ENCODE results near the gene TMEM272.
A peak's percentile ranks its signal among the peaks of the same experiment; 100 is the strongest.

Gene TMEM272

DNA sequence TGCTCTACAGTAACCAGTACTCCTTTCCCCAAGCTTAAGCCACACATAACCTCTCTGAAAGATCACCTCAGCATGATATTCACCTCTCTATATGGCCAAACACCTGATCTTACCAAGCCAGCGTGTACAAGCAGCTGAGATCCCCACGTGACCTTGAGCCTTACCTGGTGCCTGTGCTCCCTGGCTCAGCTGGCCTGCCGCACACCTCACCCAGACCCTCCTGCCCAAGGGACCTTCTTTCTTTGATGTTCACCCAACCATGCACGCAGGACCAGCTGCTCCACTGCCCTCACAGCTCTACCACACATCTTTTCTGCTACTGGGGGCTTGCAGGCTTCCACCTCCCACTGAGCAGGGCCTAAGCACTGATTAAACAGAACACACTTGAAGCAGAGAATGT is 50.0 kb downstream of the TMEM272 start:
- H3K4me3 ChIP-seq (ENCODE audit: low read depth, low read length) = no peak overlapping the region
- no peak for DNase-seq (ENCODE audit: low read depth)
- no peak for TF ChIP-seq MYC (IDR thresholded peaks at IDR 0.05; ENCODE audit: low read depth, low read length)

DNA sequence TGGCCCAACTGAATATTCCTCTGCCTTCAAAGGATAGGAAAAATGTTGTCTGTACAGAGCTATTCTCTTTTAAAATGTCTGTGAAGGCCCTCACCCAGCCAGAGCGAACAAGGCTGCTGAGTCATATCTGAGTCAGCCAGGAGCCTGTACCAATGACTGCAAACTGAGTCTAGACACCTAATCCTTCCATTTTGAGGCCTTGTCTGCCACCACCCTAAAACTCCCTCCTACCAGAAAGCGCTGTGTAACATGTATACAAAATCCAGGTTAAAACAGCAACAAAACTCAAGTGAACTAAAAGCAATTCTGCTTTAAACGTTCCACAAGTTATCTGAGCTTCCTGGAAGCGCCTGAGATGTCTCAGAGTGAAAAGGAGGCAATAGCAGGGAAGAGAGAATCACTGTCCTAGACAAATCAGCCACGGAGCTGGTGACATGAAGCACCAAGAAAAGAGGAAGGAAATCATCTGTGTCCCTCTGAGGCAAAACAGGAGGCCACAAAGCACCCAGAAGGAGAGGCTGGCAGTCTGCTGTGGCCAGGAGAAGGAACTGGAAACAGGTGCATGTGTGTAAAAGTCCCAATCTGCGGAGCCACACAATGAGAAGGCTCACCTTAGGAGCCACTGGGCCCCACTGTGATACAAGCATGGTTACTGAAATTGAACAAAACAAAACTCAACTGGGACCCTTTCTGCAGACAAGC is 51.3 kb downstream of the TMEM272 start:
- no peak for TF ChIP-seq POLR2A (IDR thresholded peaks at IDR 0.05; ENCODE audit: extremely low read depth, insufficient read length)
- TF ChIP-seq MYC (IDR thresholded peaks at IDR 0.05; ENCODE audit: low read depth, low read length) = peak; percentile 72
- TF ChIP-seq, protein P1, sequence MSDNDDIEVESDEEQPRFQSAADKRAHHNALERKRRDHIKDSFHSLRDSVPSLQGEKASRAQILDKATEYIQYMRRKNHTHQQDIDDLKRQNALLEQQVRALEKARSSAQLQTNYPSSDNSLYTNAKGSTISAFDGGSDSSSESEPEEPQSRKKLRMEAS (IDR thresholded peaks at IDR 0.05; ENCODE audit: low read depth, low read length) = peak; percentile 77
- TF ChIP-seq, protein P2, sequence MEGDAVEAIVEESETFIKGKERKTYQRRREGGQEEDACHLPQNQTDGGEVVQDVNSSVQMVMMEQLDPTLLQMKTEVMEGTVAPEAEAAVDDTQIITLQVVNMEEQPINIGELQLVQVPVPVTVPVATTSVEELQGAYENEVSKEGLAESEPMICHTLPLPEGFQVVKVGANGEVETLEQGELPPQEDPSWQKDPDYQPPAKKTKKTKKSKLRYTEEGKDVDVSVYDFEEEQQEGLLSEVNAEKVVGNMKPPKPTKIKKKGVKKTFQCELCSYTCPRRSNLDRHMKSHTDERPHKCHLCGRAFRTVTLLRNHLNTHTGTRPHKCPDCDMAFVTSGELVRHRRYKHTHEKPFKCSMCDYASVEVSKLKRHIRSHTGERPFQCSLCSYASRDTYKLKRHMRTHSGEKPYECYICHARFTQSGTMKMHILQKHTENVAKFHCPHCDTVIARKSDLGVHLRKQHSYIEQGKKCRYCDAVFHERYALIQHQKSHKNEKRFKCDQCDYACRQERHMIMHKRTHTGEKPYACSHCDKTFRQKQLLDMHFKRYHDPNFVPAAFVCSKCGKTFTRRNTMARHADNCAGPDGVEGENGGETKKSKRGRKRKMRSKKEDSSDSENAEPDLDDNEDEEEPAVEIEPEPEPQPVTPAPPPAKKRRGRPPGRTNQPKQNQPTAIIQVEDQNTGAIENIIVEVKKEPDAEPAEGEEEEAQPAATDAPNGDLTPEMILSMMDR (IDR thresholded peaks at IDR 0.05; ENCODE audit: low read depth, low read length) = no peak
- peak; percentile 90 for DNase-seq (ENCODE audit: low read depth)
- H3K4me3 ChIP-seq (ENCODE audit: low read depth, low read length) = no peak overlapping the region

DNA sequence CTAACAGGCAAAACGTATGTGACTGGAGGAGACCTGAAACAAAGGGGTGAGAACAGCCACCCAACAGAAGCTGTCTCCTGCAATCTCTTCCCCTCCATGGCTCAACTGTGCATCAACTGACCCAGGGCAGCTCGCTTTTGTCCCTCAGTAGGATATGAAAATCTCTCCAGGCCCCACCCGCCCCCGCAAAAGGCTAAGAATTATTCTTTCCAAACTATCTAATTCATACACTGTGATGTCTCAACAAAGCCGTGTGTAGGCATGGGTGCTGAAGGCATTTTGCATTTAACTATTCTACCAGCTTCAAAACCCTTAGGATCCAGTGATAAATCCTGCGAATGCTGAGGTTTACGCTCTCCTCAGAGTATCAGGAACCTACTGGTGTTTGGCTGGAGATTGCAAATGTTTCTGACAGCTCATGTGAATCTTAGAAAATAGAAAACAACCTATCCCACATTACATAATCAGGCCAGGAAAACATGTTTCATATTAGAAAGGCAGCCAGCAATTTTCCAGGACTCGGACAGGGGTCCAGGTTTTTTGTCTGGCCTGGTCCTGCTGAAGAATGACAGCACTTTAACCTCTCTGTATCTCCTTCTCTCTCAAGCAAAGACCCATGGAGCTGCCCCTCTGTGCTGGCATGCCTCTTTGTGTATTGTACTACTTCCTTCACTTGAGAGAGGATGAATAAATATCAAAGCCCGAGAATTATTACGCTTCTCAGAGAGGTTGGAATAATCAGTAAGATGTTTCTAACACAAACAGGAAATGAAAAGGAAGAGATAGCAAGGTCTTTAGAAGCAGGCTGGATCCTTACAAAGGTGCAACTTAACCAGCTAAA is 58.3 kb downstream of the TMEM272 start:
- no peak overlapping the region for H3K4me3 ChIP-seq (ENCODE audit: low read depth, low read length)
- TF ChIP-seq, protein P2 (IDR thresholded peaks at IDR 0.05; ENCODE audit: low read depth, low read length) = no peak
- TF ChIP-seq, protein P1 (IDR thresholded peaks at IDR 0.05; ENCODE audit: low read depth, low read length) = no peak
- TF ChIP-seq MYC (IDR thresholded peaks at IDR 0.05; ENCODE audit: low read depth, low read length) = no peak
- no peak for TF ChIP-seq POLR2A (IDR thresholded peaks at IDR 0.05; ENCODE audit: extremely low read depth, insufficient read length)
- DNase-seq (ENCODE audit: low read depth) = no peak

DNA sequence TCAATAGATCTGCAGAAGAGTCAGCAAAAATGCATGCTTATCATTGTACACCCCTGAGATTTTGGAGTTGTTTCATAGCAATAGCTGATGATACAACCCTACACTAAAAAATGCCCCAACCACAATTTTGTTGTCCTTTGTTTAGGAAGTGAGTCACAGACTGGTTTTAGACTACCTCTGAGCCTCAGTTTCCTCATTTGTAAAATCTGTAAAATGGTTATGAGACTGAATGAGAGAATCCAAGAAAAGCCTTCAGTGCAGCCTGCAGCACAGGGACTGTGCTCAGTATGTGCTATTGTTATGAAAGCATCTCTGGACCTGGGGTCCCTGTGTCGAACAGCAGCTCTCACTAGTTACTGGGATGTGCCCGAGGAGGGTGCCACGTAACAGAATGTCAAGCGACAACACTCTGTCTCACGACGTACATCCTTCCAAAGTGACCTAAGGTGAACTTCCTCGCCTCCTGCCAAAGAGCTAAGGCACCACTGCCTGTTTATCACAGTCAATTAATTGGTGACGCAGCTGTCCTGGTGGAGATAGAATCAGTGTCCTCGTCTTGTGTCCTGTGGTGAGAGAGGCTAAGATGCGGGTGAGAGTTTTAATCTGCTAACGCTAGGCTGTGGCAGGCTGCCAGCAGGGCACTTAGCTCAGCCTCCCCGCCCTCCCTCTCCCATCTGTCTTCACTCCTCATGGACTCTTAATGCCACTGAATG is 59.1 kb downstream of the TMEM272 start:
- peak; percentile 32; the same call in 1 of the 2 replicates for TF ChIP-seq MYC (IDR thresholded peaks at IDR 0.05; ENCODE audit: low read depth, low read length)
- TF ChIP-seq, protein P2 (IDR thresholded peaks at IDR 0.05; ENCODE audit: low read depth, low read length) = no peak
- no peak overlapping the region for H3K4me3 ChIP-seq (ENCODE audit: low read depth, low read length)
- peak; percentile 31 for DNase-seq (ENCODE audit: low read depth)

DNA sequence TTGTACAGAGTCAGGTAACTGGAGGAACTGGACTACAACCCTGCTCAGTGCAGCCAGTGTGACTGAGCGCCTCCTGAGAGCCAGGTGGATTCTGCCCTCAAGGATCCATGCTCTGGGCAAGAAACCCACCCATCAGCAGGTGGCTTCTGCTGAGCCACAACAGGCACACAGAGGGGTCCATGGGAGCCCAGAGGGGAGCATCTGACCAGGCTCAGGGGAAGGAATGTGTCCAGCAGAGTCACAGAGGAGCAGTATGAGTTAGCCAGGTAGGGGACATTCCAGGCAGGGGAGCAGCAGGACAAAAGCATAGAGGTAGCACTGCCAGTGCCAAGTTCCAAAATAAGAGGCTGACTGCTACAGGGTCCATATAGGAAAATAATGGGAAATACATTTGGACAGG is 60.9 kb downstream of the TMEM272 start:
- DNase-seq (ENCODE audit: low read depth) = no peak
- H3K4me3 ChIP-seq (ENCODE audit: low read depth, low read length) = no peak overlapping the region

More for the DNA sequence above, 60.9 kb downstream of the TMEM272 start:
- no peak for TF ChIP-seq POLR2A (IDR thresholded peaks at IDR 0.05; ENCODE audit: extremely low read depth, insufficient read length)
- TF ChIP-seq, protein P2 (IDR thresholded peaks at IDR 0.05; ENCODE audit: low read depth, low read length) = no peak
- TF ChIP-seq, protein P1 (IDR thresholded peaks at IDR 0.05; ENCODE audit: low read depth, low read length) = no peak
- no peak for TF ChIP-seq MYC (IDR thresholded peaks at IDR 0.05; ENCODE audit: low read depth, low read length)

All from NB4 (cell line).